Measurements from ENCODE around the gene MCM7. TPM values are rescaled to one million over a fixed set of nuclear protein-coding genes. Genes with fewer than 3 reads are reported as not detected.

The MCM7 gene
- 223 to 248 TPM (median 243 TPM) in 5 replicates for total RNA-seq (2022; extraction: Qiagen RNA extraction)

GRCh38 chr7:100101016-100101862 lies at the start of gene MCM7, which contains the start of gene AP4M1:
Gene MCM7, minus strand, starts transcription at chr7:100101397. Its CDS starts 103 bp downstream, at chr7:100101294.
Gene AP4M1, plus strand, starts transcription at chr7:100101643. Its CDS starts 72 bp downstream, at chr7:100101715.

GRCh38 chr7:100148559-100149328 lies 47.5 kb upstream of the MCM7 start, which contains the start of gene LAMTOR4:
Gene LAMTOR4, plus strand, starts transcription at chr7:100148918. Its CDS starts 55 bp downstream, at chr7:100148973.

GRCh38 chr7:100126931-100127865 lies 26.0 kb upstream of the MCM7 start, which contains the start of gene MBLAC1:
Gene MBLAC1, plus strand, starts transcription at chr7:100126967. Its CDS starts 429 bp downstream, at chr7:100127396.

DNA sequence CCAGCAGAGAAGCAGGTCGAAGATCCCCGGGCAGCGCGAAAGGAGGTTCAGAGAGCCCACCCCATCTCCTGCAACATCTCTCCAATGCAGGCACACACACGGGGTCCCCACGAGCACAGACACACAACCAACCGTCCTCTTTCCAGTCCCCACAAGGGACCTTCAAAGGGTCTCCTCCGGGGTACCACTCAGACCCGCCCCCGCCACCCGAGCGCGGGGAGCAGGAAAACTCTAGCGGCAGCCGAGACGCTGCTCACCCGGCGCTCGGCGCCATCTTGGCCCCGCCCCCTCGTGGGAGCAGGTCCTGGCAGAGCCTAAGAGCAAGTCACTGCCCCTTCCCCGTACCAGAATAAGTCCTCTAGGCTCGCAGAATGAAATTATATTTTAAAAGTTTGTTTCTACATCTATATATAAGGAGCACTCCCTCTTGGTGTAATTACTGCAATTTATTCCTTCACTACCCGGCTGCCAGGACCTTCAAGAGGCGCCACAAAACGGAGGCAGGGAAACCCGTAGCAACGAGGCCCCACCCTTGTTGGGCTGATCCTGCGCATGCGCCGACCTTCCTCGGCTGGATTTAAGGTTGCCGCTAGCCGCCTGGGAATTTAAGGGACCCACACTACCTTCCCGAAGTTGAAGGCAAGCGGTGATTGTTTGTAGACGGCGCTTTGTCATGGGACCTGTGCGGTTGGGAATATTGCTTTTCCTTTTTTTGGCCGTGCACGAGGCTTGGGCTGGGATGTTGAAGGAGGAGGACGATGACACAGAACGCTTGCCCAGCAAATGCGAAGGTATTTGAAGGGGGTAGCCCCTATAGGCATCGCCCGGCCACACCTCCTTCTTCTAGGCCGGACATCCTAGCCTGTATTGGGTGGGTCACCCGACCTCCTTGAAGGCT lies 18.1 kb upstream of the MCM7 start, which contains the start of the genes CNPY4 and TAF6:
Gene CNPY4, plus strand, starts transcription at position 563 of the 898 bp plus-strand sequence. Its CDS starts 111 bp downstream, at position 674.
Gene TAF6, minus strand, starts transcription at position 287 of the 898 bp plus-strand sequence. CDS start 5,149 bp downstream, outside the sequence.

GRCh38 chr7:100088621-100089457 lies 12.4 kb downstream of the MCM7 start, which contains the start of gene COPS6:
Gene COPS6, plus strand, starts transcription at chr7:100088969. Its CDS starts 22 bp downstream, at chr7:100088991.

DNA sequence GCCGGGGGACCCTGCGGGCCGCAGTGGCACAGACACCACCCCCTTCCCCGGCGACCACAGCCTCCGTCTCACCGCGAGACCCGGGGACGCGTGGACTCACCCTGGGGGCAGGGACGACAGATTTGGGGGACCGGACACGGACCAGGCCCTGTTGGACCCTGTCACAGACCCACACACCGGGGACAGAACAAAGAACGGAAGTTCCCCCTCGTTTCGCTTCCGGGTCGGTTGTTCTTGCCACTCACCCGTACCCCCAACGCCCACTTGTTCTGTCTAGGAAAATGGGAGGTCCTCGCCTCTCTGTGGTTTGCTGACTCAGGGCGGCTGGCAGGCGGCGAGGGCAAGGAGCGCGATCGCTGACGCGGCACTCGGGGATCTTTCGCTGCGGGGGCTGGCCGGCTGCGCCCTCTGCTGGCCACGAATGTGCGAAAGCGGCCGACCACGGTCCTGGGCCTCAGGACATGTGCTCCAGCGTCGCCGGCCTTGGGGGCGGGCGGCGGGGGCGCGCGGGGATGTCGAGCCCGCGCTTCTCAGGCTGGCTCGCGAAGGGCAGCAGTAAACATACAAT lies 19.6 kb downstream of the MCM7 start, which contains the start of gene ZNF3:
Gene ZNF3, minus strand, starts transcription at position 189 of the 568 bp plus-strand sequence. CDS start 4,366 bp downstream, outside the sequence.

DNA sequence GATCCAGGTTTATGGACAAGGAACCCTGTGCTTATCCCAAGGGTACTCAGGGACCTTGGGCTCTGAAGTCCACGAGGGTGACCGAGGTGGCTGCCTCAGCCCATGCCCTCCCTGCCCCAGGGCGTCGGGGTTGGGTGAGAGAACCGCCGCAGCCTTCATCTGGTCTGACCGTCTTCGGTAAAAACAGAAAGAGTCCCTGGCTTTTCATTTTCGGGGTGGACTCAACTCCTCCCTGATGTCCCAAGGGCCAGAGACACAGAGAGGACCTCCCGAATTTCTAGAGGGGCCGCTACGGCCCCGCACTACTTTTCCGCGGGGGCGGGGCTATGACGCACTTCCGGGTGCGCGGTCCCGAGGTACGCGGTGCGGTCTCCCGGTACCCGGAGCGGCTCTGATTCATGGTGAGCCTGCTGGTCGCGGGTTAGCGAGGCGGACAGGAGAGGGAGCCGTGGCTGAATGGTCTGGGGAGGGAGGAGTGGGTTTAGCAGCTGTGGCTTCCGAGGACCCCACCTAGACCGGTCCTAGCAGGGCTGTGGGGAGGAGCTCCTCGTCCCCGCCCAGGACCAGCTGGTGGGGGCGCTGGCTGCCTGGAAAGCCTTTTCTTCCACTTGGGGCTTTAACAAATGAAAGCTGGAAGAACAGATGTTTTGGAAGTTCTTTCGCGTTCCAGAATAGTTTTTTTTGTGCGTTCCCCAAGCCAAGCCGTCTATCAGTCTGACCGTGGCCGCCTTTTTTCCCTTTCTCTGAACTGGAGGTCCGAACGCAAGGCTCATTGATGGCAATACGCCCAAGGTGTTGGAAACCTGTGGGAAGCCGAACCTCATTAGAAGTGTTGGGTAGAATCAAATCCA lies 51.5 kb downstream of the MCM7 start, which contains the start of gene ZSCAN21:
Gene ZSCAN21, plus strand, starts transcription at position 334 of the 851 bp plus-strand sequence. CDS start 7,233 bp downstream, outside the sequence.

Other genes starting within 250 kb of the MCM7 start
- gene OR2AE1, start 224.4 kb downstream of the MCM7 start, total RNA-seq (2022; extraction: Qiagen RNA extraction): not detected in 5 replicates
- 24.6 to 27.9 TPM (median 25.0 TPM) in 5 replicates for gene TRIM4, start 181.9 kb downstream of the MCM7 start, total RNA-seq (2022; extraction: Qiagen RNA extraction)
- 0.12 to 0.21 TPM (median 0.12 TPM) in 3 of 5 replicates, not detected in the others for gene GJC3, start 171.8 kb downstream of the MCM7 start, total RNA-seq (2022; extraction: Qiagen RNA extraction)
- gene AZGP1, start 125.4 kb downstream of the MCM7 start, total RNA-seq (2022; extraction: Qiagen RNA extraction): 0.13 TPM in 1 of 5 replicates, not detected in the others
- gene ZKSCAN1, start 85.8 kb downstream of the MCM7 start, total RNA-seq (2022; extraction: Qiagen RNA extraction): 6.4 to 9.7 TPM (median 9.0 TPM) in 5 replicates
- 9.7 to 12.3 TPM (median 10.5 TPM) in 5 replicates for gene ZSCAN21, start 51.6 kb downstream of the MCM7 start, total RNA-seq (2022; extraction: Qiagen RNA extraction)
- gene ZNF3, start 19.7 kb downstream of the MCM7 start, total RNA-seq (2022; extraction: Qiagen RNA extraction): 19.3 to 20.9 TPM (median 20.5 TPM) in 5 replicates
- 157 to 189 TPM (median 174 TPM) in 5 replicates for gene COPS6, start 12.4 kb downstream of the MCM7 start, total RNA-seq (2022; extraction: Qiagen RNA extraction)
- gene AP4M1, start 246 bp upstream of the MCM7 start, total RNA-seq (2022; extraction: Qiagen RNA extraction): 13.0 to 16.0 TPM (median 14.8 TPM) in 5 replicates
- gene TAF6, start 18.0 kb upstream of the MCM7 start, total RNA-seq (2022; extraction: Qiagen RNA extraction): 56.8 to 66.8 TPM (median 63.6 TPM) in 5 replicates
- gene CNPY4, start 18.2 kb upstream of the MCM7 start, total RNA-seq (2022; extraction: Qiagen RNA extraction): 8.9 to 11.2 TPM (median 11.0 TPM) in 5 replicates
- 2.5 to 3.5 TPM (median 3.1 TPM) in 5 replicates for gene MBLAC1, start 25.6 kb upstream of the MCM7 start, total RNA-seq (2022; extraction: Qiagen RNA extraction)
- gene LAMTOR4, start 47.5 kb upstream of the MCM7 start, total RNA-seq (2022; extraction: Qiagen RNA extraction): 153 to 203 TPM (median 178 TPM) in 5 replicates
- gene TRAPPC14, start 57.3 kb upstream of the MCM7 start, total RNA-seq (2022; extraction: Qiagen RNA extraction): 9.6 to 15.0 TPM (median 13.6 TPM) in 5 replicates
- 0.12 to 0.23 TPM (median 0.16 TPM) in 4 of 5 replicates, not detected in the other for gene GAL3ST4, start 67.2 kb upstream of the MCM7 start, total RNA-seq (2022; extraction: Qiagen RNA extraction)
- 0.62 to 1.5 TPM (median 1.0 TPM) in 5 replicates for gene GPC2, start 76.0 kb upstream of the MCM7 start, total RNA-seq (2022; extraction: Qiagen RNA extraction)
- 0.06 to 0.41 TPM (median 0.23 TPM) in 5 replicates for gene STAG3, start 76.5 kb upstream of the MCM7 start, total RNA-seq (2022; extraction: Qiagen RNA extraction)
- gene PVRIG, start 118.6 kb upstream of the MCM7 start, total RNA-seq (2022; extraction: Qiagen RNA extraction): not detected in 5 replicates
- gene SPDYE3, start 206.3 kb upstream of the MCM7 start, total RNA-seq (2022; extraction: Qiagen RNA extraction): not detected in 5 replicates